ENCODE data around the gene MAGOH.

DNA sequence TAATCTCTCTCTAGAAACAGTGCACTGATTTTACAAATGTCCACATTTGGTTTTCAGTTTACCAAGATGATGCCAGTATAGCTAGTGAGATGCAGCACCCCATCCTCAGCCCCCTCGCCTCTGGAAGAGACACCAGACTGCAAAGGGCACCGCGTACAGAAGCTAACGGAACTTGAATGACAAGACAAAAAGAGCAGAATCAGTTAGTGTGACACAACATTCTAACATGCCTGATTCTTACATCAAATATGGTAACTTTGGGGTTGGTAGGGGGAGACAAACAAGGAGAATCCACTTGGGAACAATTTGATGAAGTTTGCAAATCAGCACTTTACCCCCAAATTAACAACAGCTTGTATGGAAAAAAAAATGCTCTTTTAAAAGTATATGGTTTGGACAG is 4.1 kb upstream of the MAGOH start:
- TF ChIP-seq POLR2A (IDR thresholded peaks at IDR 0.05; ENCODE audit: low read length) (no peak), GATA1 (IDR thresholded peaks at IDR 0.05; ENCODE audit: low read depth, low read length) (no peak)

Data from erythroblast (primary cell).